ENCODE results near the gene CKS1B.

Gene CKS1B

DNA sequence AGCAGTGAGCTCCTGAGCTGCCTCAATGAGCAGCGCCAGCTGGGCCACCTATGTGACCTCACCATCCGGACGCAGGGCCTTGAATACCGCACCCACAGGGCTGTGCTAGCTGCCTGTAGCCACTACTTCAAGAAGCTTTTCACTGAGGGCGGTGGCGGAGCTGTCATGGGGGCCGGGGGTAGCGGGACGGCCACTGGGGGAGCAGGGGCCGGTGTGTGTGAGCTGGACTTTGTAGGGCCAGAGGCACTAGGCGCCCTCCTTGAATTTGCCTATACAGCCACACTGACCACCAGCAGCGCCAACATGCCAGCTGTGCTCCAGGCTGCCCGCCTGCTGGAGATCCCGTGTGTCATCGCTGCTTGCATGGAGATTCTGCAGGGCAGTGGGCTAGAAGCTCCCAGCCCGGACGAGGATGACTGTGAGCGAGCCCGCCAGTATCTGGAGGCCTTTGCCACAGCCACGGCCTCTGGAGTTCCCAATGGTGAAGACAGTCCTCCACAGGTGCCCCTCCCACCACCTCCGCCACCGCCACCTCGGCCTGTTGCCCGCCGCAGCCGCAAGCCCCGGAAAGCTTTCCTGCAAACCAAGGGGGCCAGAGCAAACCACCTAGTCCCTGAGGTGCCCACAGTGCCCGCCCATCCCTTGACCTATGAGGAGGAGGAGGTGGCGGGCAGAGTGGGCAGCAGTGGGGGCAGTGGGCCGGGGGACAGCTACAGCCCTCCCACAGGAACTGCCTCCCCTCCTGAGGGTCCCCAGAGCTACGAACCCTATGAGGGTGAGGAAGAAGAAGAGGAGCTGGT, 40.4 kb downstream of the CKS1B start:
- DNase-seq (ENCODE audit: low read depth in 2 of 2): no peak

DNA sequence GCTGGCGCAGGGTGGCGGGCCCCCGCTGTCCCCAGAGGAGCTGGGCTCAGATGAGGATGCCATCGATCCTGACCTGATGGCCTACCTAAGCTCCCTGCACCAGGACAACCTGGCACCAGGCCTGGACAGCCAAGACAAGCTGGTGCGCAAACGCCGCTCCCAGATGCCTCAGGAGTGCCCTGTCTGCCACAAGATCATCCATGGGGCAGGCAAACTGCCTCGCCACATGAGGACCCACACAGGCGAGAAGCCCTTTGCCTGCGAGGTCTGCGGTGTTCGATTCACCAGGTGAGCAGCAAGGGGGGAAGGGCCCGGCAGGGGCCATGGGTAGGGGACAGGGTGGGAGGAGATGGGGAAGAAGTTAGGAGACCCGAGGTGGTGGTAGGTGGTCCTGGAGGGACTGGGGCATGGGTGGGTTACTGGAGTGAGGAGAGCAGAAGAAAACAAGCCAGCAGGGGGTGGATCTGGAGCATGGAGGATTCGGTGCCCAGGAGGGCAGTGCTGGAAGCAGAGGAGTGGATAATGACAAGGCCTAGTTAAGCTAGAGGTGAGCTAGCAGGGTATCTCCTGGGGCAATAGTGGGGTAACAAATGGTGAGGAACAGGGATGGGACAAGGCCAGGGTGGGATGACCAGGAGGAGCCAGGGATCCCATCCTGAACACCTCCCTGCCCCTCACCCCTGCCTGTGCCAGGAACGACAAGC, 41.2 kb downstream of the CKS1B start:
- no peak for DNase-seq (ENCODE audit: low read depth in 2 of 2)

DNA sequence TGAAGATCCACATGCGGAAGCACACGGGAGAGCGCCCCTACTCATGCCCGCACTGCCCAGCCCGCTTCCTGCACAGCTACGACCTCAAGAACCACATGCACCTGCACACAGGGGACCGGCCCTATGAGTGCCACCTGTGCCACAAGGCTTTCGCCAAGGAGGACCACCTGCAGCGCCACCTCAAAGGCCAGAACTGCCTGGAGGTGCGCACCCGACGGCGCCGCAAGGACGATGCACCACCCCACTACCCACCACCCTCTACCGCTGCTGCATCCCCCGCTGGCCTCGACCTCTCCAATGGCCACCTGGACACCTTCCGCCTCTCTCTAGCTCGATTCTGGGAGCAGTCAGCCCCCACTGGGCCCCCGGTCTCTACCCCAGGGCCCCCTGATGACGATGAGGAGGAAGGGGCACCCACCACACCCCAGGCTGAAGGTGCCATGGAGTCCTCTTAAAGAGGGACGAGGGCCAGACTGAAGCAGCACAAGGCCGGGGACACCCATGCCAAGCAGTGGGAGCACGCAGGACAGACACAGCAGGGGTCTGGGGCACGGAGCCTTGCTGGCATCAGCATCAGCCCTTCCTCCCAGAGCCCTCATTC, 41.9 kb downstream of the CKS1B start:
- DNase-seq (ENCODE audit: low read depth in 2 of 2): no peak

DNA sequence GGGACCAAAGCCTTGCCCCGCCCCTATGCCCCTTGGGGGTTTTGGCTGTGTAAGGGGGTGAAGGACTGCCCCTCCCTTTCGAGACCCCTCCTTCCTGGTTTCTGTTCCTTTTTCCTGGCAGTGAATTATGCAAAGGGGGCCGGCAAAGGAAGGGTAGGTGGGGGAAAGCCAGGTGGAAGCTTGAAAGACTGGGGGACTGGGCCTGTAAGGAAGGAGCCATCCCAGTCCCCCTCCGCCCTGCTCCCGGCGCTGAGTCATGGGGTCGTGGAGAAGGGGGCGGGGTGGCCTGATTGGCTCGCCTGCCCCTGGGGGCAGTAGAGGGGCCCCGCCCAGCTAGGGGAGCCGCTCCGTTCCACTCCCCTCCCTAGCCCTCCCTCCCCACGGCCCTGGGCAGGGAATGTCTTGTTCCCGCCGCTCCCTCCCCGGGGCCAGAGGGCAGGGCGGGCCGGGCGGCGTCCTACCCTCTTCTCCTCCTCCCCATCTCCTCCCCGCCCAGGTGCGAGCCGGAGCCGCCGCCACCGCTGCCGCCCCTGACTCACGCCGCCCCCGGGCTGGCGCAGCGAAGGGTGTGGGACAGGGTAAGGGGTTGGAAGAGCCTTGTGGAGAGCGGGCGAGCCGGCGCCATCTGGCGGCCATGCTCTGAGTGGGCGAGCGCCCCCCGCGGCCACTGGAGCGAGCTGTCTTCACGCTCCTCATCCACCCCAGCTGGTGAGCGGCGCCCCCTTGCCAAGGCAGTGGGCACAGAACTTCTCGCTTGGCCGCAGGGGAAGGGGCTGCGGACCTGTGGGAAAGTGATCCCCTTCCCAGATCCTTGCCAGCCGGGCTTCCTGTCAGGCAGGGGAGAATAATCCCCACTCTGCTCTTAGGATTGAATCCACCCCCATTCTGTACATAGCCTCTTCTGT, 42.8 kb downstream of the CKS1B start:
- peak; percentile 80 to 85 for DNase-seq (ENCODE audit: low read depth in 2 of 2)

DNA sequence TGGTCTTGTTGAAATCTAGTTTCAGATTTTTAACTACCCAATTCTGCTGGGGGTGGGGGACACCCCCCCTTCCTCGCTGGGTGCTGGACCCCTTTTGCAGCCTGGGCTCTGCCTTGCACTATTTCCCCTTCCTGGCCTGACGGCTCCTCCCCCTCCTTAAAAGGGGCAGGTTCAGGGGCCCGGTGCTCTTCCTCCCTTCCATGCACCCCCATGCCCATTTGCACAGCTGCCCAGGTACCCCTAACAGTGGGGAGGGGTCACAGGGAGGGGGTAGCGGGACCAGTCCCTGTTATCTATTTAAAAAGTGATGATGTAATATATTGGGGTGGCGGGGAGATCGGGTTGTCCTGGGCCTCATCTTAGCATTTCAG, 43.5 kb downstream of the CKS1B start:
- no peak for DNase-seq (ENCODE audit: low read depth in 2 of 2)

DNA sequence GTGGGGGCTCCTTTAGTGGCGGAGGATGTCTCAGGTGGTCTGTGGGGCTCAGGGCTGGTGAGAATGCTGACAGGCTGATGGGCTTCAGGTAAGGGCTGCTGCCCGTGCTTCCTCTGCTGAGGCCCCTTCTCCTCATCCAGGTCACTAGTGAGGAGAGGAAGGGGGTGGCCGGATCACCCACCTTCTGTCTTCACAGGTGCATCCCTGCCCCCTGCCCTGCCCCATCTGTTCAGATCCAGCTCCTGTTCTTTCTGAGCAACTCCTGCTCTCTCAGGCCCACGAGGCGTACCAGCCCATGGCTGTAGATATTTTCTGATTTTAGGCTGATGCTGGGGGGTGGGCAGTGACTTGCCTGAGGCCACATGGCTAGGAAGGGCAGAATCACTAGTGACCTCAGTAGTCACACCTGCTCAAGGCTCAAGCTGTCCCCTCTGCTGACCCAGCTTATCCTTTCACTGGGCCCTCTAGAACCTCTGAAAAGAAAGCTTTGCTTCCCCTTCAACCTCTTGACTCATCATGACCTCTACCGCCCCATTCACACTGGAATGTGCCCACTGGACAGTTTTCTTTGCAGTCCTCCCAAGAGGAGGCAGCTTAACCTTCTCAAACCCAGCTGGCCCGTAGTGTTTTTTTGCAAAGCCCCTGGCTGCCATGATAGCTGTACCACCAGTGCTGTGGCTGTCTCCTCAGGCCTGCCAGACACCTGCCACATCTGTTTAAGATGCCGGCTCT, 44.3 kb downstream of the CKS1B start:
- no peak for DNase-seq (ENCODE audit: low read depth in 2 of 2)

DNA sequence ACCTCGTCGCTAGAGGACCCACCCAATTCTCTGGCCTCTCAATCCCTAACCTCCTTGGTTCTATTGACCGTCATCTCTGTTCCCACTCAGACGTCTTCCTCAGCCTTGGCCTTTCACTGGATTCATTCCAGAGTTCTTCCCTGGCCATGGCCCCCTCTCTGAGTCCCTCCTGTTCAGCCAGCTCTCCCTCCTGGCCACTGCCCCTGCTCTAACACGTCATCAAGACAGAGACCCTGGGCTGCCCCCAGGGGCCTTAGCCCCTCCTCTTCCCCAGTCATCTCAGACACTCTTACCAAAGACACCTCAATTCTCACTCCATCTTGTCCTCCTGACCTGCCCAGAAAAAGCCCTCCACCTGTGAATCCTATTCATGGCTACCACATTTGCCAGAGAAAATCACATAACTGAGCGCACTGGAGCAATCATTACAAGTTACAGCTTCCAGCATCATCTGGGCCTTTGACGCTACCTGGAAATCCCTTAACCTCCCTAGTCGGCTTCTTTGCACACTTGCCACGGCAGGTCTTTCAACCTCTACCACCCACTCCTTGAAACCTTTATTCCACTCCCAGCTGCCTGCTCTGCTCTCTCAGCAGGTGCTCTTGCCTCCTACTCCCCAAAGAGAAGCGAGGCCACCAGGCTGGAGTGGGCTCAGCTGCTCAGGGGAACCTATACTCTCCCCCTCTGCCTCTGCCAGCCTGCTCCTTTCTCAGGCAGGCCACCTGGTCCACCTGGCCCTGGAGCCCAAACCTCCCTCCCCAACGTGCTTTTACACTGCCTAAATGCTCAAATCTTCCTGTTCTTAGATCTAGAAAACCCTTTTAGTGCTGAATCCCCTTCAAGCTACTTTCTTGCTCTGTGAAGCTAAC, 45.1 kb downstream of the CKS1B start:
- no peak for DNase-seq (ENCODE audit: low read depth in 2 of 2)

DNA sequence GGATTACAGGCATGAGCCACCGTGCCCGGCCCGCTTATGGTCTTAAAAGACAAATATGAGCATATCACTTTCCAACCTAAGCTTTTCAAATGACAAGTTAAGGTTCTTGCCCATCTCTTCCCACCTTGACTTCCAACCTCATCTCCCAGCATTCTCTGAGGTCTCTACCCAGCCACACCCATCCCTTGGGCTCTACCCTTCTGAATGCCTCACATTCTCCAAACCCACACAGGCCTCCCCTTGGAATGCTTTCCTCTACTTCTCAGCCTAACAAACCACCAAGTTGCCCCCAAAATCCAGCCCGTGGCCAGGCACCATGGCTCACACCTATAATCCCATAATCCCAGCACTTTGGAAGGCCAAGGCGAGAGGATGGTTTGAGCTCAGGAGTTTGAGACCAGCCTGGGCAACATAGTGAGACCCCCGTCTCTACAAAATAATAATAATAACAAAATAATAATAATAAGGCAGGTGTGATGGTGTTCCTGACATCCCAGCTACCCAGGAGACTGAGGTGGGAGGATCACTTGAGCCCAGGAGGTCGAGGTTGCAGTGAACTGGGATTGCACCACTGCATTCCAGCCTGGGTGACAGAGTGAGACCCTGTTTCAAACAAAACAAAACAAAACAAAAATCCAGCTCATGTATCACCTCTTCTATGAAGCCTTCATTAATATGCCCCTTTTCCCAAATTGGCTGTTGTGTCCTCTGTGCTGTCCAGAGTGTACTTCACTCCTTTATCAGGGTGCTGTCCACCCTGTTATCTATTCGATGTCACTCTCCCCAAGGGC, 47.9 kb downstream of the CKS1B start:
- no peak for DNase-seq (ENCODE audit: low read depth in 2 of 2)

DNA sequence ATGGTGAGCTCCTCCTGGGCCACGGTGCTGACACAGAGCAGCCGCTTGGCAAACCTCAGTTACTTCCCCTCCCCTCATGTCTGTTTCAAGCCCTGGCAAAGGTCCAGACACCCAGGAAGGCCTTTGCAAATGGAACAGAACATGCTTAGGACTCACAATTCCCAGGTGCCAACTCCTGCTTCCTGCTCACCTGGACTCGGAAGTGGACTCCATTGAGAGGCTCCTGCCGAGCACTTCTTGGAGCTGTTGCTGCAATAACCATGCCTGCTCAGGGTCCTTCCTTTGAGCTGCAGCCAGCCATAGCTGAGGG, 48.4 kb downstream of the CKS1B start:
- DNase-seq (ENCODE audit: low read depth in 2 of 2): no peak

DNA sequence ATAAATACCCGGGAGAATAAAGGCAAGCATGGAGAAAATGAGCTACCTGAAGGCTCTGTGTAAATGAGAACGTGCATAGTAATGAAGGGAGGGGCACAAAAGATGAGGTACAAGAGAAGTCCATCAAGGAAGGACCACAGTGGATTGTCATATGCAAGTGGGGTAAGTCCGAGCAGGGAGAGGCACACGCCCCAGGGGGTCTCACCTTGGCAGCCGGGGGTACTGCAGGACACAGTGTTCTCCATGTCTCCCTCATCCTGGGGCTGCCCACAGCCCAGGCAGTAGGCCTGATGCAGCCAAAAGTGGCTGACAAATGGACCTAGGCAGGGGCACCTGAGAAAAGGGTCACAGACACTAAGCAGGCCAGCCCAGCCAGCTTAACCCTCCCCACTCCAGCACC, 49.1 kb downstream of the CKS1B start:
- DNase-seq (ENCODE audit: low read depth in 2 of 2): no peak

DNA sequence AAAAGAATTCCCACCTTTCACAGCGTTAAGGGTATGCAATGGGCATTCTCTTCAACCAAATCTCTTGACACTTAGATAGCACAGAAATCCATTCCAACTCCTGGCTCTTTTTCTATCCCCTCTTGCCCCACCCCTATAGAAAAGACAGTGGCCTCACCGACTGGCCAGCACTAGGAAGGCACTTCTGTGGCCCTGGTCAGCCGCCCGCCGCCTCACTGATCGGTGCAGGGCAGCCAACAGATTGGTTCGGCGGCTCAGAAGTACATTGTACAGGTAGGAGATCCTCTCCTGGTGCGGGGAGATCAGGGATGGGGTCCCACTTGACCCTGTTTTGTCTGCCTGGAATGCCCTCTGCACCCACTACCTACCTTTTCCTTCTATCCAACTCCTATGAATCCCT, 49.8 kb downstream of the CKS1B start:
- no peak for DNase-seq (ENCODE audit: low read depth in 2 of 2)

DNA sequence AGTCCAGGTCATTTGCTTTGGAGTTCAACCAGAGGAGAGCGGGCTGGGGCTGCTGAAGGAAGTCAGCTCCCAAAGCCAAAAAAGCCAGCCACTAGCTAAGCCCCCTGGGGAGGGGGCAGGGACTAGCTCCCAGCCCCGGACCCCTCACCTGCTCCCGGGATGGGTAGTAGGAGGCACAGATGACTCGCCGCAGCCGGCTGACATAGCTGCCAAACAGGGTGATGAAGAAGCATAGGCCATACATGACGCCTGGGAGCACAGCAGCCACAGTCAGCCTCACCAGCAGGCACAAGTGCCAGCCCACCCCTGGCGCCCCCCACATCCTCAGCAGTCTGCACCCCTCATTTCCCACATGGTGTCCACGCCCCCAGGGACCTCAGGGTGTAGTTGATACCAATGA, 51.7 kb downstream of the CKS1B start:
- no peak for DNase-seq (ENCODE audit: low read depth in 2 of 2)

DNA sequence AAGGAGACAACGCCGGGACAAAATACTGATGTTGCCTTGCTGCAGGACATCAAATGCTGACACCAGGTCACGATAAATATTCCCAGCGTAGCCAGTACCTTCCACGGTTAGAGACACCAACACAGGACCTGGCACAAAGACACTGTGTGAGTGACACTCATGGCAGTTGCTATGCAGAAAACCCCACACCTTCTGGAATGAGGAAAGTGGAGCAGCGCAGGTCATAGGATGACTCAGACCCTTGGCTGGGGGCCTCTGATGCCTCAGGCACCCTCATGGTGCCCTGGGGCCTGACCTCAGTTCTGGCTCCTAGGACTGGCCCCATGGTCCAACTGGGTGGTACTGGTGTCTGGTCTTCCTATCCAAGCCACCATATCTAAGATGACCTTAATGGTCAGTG, 52.1 kb downstream of the CKS1B start:
- no peak for DNase-seq (ENCODE audit: low read depth in 2 of 2)
